BLaER1 treated with 17β-estradiol and CSF1 and Interleukin-3, amounts not matched to agents 10 nM and 100 nM (cell line): ENCODE data around the gene SPATS2.
A peak's percentile ranks its signal among the peaks of the same experiment; 100 is the strongest.

Experiments used
- H3K27ac ChIP-seq, 11 experiments: shearing (Covaris generic); formaldehyde crosslinking; 2 replicates each; pipeline ENCODE4 v1.8.1; 2022
- H3K27me3 ChIP-seq, 11 experiments: shearing (Covaris generic); formaldehyde crosslinking; 2 replicates each; pipeline ENCODE4 v1.8.1; 2022
- H3K36me3 ChIP-seq, 11 experiments: shearing (Covaris generic); formaldehyde crosslinking; 2 replicates each; pipeline ENCODE4 v1.8.1; 2022
- H3K4me1 ChIP-seq, 10 experiments: shearing (Covaris generic); formaldehyde crosslinking; 2 replicates each; pipeline ENCODE4 v1.8.1; 2022
- H3K4me2 ChIP-seq, 11 experiments: shearing (Covaris generic); formaldehyde crosslinking; 2 replicates each; pipeline ENCODE4 v1.8.1; 2022
- H3K4me3 ChIP-seq, 10 experiments: shearing (Covaris generic); formaldehyde crosslinking; 2 replicates each; pipeline ENCODE4 v1.8.1; 2022
- H3K9ac ChIP-seq, 11 experiments: shearing (Covaris generic); formaldehyde crosslinking; 2 replicates each; pipeline ENCODE4 v1.8.1; 2022
- H3K9me3 ChIP-seq, 11 experiments: shearing (Covaris generic); formaldehyde crosslinking; replicated peaks in 1 of 11; 2 replicates each; pipeline ENCODE4 v1.8.1; 2022
- H4K20me1 ChIP-seq, 11 experiments: shearing (Covaris generic); formaldehyde crosslinking; 2 replicates each; pipeline ENCODE4 v1.8.1; 2022
- Cebpa-rat ChIP-seq, 11 experiments: shearing (Covaris generic); IDR thresholded peaks; 2 replicates each; pipeline ENCODE4 v1.8.1; 2022

SPATS2 gene

DNA sequence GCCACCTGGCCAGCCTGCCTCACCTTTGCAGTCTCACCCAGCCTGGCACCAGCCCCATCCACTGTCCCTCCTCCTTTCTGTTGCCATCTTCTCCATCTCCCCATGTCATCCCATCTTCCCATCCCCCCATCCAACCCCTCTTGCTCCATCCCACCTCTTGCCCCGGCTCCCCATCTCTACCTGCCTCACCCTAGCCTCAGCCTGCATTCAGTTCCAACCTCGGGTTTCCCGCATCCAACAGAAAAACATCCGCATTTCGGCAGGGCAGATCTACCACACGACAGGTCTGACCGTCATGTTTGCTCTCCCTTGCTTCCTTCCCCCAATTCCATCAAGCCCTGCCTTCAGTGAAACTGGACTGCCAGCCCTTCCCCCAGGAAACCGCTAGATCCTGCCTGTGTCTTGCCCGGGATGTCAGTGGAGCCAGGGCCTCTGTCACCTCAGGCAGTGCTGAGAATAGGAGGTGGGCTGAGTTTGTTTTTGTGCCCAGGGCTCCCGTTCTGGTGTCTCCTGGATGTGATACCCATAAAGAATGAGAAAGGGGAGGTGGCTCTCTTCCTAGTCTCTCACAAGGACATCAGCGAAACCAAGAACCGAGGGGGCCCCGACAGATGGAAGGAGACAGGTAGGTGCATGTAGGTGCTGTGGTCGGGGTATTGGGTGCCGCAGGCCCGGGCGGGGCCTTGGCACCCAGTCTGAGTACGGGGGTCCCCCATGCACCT is 174.0 kb downstream of the SPATS2 start:
- Histone ChIP-seq H3K9me3 (no peaks in the 10 kb centered on the region), H3K27me3 (peaks cover 49 to 72% (median 59%) of the 10 kb centered on the region in 11 experiments), H3K9ac (no peak overlapping the region), H3K4me3 (no peak overlapping the region), H3K4me2 (no peak overlapping the region), H3K27ac (no peak overlapping the region), H4K20me1 (peaks cover 0 to 47% (median 34%) of the 10 kb centered on the region in 11 experiments; a peak in 18 of 22 replicates), H3K4me1 (peaks cover 24 to 46% (median 39%) of the 10 kb centered on the region in 10 experiments; a peak in 19 of 20 replicates), H3K36me3 (no peaks in the 10 kb centered on the region)
- no peak for TF ChIP-seq Cebpa-rat (IDR thresholded peaks at IDR 0.05)

DNA sequence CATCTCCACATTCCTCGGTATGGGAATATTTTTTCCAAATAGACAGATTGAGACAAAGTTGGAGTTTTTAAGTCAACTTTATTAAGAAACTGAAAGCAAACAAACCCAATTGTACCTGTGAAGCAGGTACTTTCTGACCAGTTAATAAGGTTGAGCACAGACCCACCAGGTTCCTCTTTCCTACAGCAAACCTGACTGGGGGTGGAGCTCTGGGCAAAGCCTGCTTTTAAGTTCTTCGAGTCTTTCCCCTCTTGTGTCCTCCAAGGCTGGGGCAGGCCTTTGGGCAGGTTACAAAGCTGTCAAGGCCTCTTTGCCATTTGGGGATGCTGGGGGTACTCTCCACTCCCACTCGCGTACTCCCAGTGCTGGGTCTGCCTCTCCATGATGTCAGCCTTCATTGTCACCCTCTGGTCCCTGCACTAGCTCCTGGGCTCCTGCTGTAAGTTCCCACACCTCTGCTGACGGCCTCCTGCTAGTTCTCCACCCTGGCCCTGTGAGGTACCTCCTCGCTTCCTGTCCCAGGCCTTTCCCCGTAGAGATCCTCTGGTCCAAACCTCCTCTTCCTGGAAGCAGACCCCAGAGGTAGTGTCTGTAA is 174.7 kb downstream of the SPATS2 start:
- Histone ChIP-seq H3K4me2 (no peak overlapping the region), H3K9ac (no peak overlapping the region), H4K20me1 (peaks cover 0 to 40% (median 30%) of the 10 kb centered on the region in 11 experiments; a peak in 17 of 22 replicates), H3K9me3 (no peaks in the 10 kb centered on the region), H3K27ac (no peak overlapping the region), H3K4me3 (no peak overlapping the region), H3K27me3 (peaks cover 42 to 72% (median 54%) of the 10 kb centered on the region in 11 experiments), H3K36me3 (no peaks in the 10 kb centered on the region), H3K4me1 (peaks cover 22 to 39% (median 32%) of the 10 kb centered on the region in 10 experiments; a peak in 19 of 20 replicates)
- TF ChIP-seq Cebpa-rat (IDR thresholded peaks at IDR 0.05): no peak

DNA sequence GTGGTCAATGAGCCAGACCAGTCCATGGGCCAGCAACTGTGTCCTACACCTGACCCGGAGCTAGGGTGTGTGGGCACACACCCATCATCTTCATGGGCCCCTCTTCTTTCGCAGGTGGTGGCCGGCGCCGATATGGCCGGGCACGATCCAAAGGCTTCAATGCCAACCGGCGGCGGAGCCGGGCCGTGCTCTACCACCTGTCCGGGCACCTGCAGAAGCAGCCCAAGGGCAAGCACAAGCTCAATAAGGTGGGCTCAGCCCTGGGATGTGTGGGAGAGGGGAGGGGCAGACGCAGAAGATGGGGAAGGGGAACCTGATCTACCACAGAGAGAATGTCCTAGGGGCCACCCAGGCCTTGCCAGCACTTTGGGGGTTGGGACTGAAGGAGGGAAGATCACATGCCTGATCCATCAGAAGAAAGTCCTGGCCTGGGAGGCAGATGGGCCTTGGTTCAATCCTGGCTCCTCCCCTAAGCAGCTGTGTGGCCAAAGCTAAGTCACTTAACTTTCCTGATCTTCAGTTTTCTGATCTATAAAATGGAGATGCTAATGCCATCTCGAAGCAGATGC is 175.4 kb downstream of the SPATS2 start:
- Histone ChIP-seq H3K9me3 (no peaks in the 10 kb centered on the region), H3K4me2 (peak overlapping the region in 4 of 11 experiments; percentile 4 to 44 (median 24); a peak in 4 of 22 replicates), H3K36me3 (no peaks in the 10 kb centered on the region), H3K4me1 (peaks cover 16 to 33% (median 27%) of the 10 kb centered on the region in 10 experiments; a peak in 18 of 20 replicates), H4K20me1 (peaks cover 0 to 38% (median 23%) of the 10 kb centered on the region in 11 experiments; a peak in 17 of 22 replicates), H3K27ac (no peak overlapping the region), H3K9ac (no peak overlapping the region), H3K27me3 (peaks cover 42 to 72% (median 54%) of the 10 kb centered on the region in 11 experiments), H3K4me3 (no peak overlapping the region)
- TF ChIP-seq Cebpa-rat (IDR thresholded peaks at IDR 0.05): no peak

DNA sequence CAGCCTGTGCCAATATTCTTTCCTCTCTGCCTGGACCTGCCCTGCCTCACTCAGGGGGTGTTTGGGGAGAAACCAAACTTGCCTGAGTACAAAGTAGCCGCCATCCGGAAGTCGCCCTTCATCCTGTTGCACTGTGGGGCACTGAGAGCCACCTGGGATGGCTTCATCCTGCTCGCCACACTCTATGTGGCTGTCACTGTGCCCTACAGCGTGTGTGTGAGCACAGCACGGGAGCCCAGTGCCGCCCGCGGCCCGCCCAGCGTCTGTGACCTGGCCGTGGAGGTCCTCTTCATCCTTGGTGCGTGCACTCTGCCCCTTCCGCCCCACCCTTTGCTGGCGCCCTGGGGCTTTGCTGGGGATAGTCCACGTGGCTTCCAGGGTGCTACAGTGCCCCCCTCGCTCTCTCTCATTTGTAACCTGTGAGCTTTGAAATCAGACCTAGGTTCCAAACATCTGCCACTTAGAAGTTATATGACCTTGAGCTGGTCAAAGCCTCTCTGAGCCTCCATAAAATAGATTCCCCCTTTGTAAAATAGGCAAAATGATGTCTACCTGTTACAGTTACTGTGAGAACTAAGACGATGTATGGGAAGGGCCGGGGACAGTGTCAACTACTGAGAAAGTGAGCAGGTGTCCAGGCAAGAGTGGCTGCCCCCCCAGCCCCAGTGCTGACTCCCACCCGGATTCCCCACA is 176.1 kb downstream of the SPATS2 start:
- H4K20me1 ChIP-seq: peaks cover 0 to 33% (median 17%) of the 10 kb centered on the region in 11 experiments; a peak in 17 of 22 replicates
- peaks cover 9 to 26% (median 20%) of the 10 kb centered on the region in 10 experiments; a peak in 18 of 20 replicates for H3K4me1 ChIP-seq
- no peak overlapping the region for H3K4me3 ChIP-seq
- TF ChIP-seq Cebpa-rat (IDR thresholded peaks at IDR 0.05): no peak
- H3K9ac ChIP-seq: no peak overlapping the region
- no peaks in the 10 kb centered on the region for H3K36me3 ChIP-seq
- peaks cover 42 to 72% (median 54%) of the 10 kb centered on the region in 11 experiments for H3K27me3 ChIP-seq
- H3K4me2 ChIP-seq: peak overlapping the region in 6 of 11 experiments; percentile 4 to 44 (median 24); a peak in 7 of 22 replicates
- no peak overlapping the region for H3K27ac ChIP-seq
- no peaks in the 10 kb centered on the region for H3K9me3 ChIP-seq

DNA sequence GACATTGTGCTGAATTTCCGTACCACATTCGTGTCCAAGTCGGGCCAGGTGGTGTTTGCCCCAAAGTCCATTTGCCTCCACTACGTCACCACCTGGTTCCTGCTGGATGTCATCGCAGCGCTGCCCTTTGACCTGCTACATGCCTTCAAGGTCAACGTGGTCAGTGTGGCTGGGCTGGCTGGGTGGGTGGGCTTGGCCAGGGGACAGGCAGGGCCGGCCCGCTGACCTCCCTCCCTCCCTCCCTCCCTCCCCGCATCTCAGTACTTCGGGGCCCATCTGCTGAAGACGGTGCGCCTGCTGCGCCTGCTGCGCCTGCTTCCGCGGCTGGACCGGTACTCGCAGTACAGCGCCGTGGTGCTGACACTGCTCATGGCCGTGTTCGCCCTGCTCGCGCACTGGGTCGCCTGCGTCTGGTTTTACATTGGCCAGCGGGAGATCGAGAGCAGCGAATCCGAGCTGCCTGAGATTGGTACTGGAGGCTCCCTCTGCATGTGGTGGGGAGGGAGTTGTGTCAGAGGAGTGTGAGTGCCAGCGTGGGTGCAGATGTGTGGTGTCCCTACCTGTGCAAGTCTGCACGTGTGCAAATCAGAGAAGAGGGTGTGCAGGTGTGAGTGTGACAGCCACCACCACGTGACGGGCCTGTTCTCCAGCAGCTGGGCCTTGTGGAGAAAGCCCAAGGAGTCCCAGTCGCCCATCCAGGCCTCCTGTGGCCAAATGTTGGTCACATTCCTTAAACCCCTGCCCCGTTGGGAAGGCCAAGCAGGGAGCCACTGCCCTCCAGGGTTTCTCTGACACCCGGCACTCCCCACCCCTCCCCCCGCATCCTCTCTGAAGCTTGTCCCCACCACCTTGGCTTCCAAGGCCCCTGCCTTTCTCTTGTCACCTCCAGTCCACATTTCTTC is 176.9 kb downstream of the SPATS2 start:
- no peaks in the 10 kb centered on the region for H3K9me3 ChIP-seq
- H3K9ac ChIP-seq: no peak overlapping the region
- H3K4me3 ChIP-seq: no peak overlapping the region
- H3K36me3 ChIP-seq: no peaks in the 10 kb centered on the region
- peaks cover 0 to 30% (median 14%) of the 10 kb centered on the region in 11 experiments; a peak in 17 of 22 replicates for H4K20me1 ChIP-seq
- peaks cover 42 to 72% (median 54%) of the 10 kb centered on the region in 11 experiments for H3K27me3 ChIP-seq
- no peak for TF ChIP-seq Cebpa-rat (IDR thresholded peaks at IDR 0.05)
- H3K27ac ChIP-seq: no peak overlapping the region
- H3K4me2 ChIP-seq: no peak overlapping the region
- H3K4me1 ChIP-seq: peaks cover 15 to 31% (median 24%) of the 10 kb centered on the region in 10 experiments; a peak in 19 of 20 replicates

DNA sequence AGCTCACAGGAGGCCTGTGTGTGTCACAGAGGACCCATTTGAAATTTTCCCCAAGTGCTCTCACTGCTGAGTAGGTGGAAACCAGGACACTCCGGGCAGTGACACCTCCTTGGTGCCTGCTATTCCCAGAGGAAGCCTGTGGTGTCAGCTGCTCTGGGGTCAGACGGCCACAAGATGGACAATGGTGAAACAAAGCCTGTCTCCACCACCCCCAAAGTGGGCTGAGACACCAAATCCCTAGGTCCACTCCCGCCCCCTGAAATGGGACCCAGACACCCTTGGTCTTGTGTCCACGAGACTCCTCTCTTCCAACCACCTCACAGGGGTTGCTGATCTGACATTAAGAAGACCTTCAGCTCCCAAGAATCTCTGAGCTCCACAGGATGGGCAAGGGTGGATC is 178.6 kb downstream of the SPATS2 start:
- H4K20me1 ChIP-seq: peaks cover 0 to 13% (median 0%) of the 10 kb centered on the region in 11 experiments; a peak in 5 of 22 replicates
- H3K27ac ChIP-seq: no peak overlapping the region
- no peaks in the 10 kb centered on the region for H3K9me3 ChIP-seq
- H3K4me2 ChIP-seq: no peak overlapping the region
- no peak overlapping the region for H3K9ac ChIP-seq
- no peaks in the 10 kb centered on the region for H3K36me3 ChIP-seq
- H3K4me1 ChIP-seq: peaks cover 10 to 26% (median 17%) of the 10 kb centered on the region in 10 experiments; a peak in 19 of 20 replicates
- H3K4me3 ChIP-seq: no peak overlapping the region
- H3K27me3 ChIP-seq: peaks cover 32 to 70% (median 52%) of the 10 kb centered on the region in 11 experiments
- no peak for TF ChIP-seq Cebpa-rat (IDR thresholded peaks at IDR 0.05)

DNA sequence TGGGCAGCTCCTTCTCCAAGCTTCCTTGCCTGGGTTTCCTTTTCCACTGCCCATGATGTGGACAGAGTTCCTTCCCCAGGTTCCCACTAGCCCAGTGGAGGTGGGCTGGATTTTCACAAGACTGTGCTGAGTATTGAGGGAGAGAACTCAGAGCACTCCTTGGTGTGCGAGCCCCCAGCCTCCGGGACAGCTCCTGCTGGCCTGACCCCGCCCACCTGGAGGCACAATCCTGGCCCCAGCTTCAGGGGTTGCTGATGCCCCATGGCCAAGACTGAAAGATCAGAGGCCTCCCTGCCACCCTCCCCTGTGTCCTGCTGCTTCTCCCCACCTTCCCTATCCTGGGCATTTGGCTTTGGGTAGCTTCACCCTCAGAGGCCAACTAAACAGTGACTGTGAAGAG is 179.2 kb downstream of the SPATS2 start:
- Histone ChIP-seq H3K4me2 (no peak overlapping the region), H3K27me3 (peaks cover 28 to 64% (median 45%) of the 10 kb centered on the region in 11 experiments), H3K4me1 (peaks cover 10 to 28% (median 18%) of the 10 kb centered on the region in 10 experiments; a peak in 19 of 20 replicates), H3K36me3 (no peaks in the 10 kb centered on the region), H3K27ac (no peak overlapping the region), H4K20me1 (peaks cover 0 to 11% (median 0%) of the 10 kb centered on the region in 11 experiments; a peak in 2 of 22 replicates), H3K9ac (no peak overlapping the region), H3K4me3 (no peak overlapping the region), H3K9me3 (no peaks in the 10 kb centered on the region)
- TF ChIP-seq Cebpa-rat (IDR thresholded peaks at IDR 0.05): no peak
